ENCODE data around the gene GPRC5D.

Gene GPRC5D

GRCh38 chr12:12951504-12951903 lies 466 bp downstream of the GPRC5D start:
- Histone ChIP-seq H3K4me1 (ENCODE audit: control insufficient read depth, insufficient read depth, low read length) (peaks cover 4% of the 10 kb centered on the region), H3K36me3 (ENCODE audit: insufficient read depth, low read length) (no peaks in the 10 kb centered on the region), H3K9me3 (replicated peaks; ENCODE audit: low read length) (no peaks in the 10 kb centered on the region), H3K27me3 (ENCODE audit: control insufficient read depth, insufficient read depth, low read length) (no peaks in the 10 kb centered on the region), H3K9ac (ENCODE audit: low read depth, low read length) (no peak overlapping the region), H3K4me3 (ENCODE audit: low read length) (no peak overlapping the region), H3K4me2 (ENCODE audit: low read length) (no peak overlapping the region)

- Histone ChIP-seq H3K9me3 (replicated peaks; ENCODE audit: low read length) (no peaks in the 10 kb centered on the region), H3K36me3 (ENCODE audit: insufficient read depth, low read length) (no peaks in the 10 kb centered on the region), H3K4me3 (ENCODE audit: low read length) (no peak overlapping the region), H3K4me2 (ENCODE audit: low read length) (no peak overlapping the region), H3K27me3 (ENCODE audit: control insufficient read depth, insufficient read depth, low read length) (no peaks in the 10 kb centered on the region), H3K9ac (ENCODE audit: low read depth, low read length) (no peak overlapping the region), H3K4me1 (ENCODE audit: control insufficient read depth, insufficient read depth, low read length) (no peaks in the 10 kb centered on the region)
These were observed 4.1 kb downstream of the GPRC5D start for GRCh38 chr12:12947902-12948301.

- H3K9ac ChIP-seq (ENCODE audit: low read depth, low read length), result no peak overlapping the region
- no peak overlapping the region for H3K4me3 ChIP-seq (ENCODE audit: low read length)
- H3K27me3 ChIP-seq (ENCODE audit: control insufficient read depth, insufficient read depth, low read length), result no peaks in the 10 kb centered on the region
- H3K36me3 ChIP-seq (ENCODE audit: insufficient read depth, low read length), result no peaks in the 10 kb centered on the region
- H3K4me2 ChIP-seq (ENCODE audit: low read length), result no peak overlapping the region
- H3K9me3 ChIP-seq (replicated peaks; ENCODE audit: low read length), result no peaks in the 10 kb centered on the region
- H3K4me1 ChIP-seq (ENCODE audit: control insufficient read depth, insufficient read depth, low read length), result no peaks in the 10 kb centered on the region
These were observed 5.1 kb downstream of the GPRC5D start for GRCh38 chr12:12946686-12947355.

GRCh38 chr12:12945591-12945990 lies 6.4 kb downstream of the GPRC5D start:
- no peak overlapping the region for H3K4me3 ChIP-seq (ENCODE audit: low read length)

GRCh38 chr12:12943586-12944260 lies 8.2 kb downstream of the GPRC5D start:
- no peak overlapping the region for H3K4me3 ChIP-seq (ENCODE audit: low read length)
- no peaks in the 10 kb centered on the region for H3K4me1 ChIP-seq (ENCODE audit: control insufficient read depth, insufficient read depth, low read length)
- H3K4me2 ChIP-seq (ENCODE audit: low read length), result no peak overlapping the region

More at GRCh38 chr12:12945591-12945990, 6.4 kb downstream of the GPRC5D start:
- H3K4me2 ChIP-seq (ENCODE audit: low read length), result no peak overlapping the region
- no peaks in the 10 kb centered on the region for H3K9me3 ChIP-seq (replicated peaks; ENCODE audit: low read length)
- no peaks in the 10 kb centered on the region for H3K4me1 ChIP-seq (ENCODE audit: control insufficient read depth, insufficient read depth, low read length)
- no peak overlapping the region for H3K9ac ChIP-seq (ENCODE audit: low read depth, low read length)
- no peaks in the 10 kb centered on the region for H3K27me3 ChIP-seq (ENCODE audit: control insufficient read depth, insufficient read depth, low read length)
- no peaks in the 10 kb centered on the region for H3K36me3 ChIP-seq (ENCODE audit: insufficient read depth, low read length)

GRCh38 chr12:12941450-12942350 lies 10.3 kb downstream of the GPRC5D start:
- Histone ChIP-seq H3K27me3 (ENCODE audit: control insufficient read depth, insufficient read depth, low read length) (no peaks in the 10 kb centered on the region), H3K4me2 (ENCODE audit: low read length) (no peak overlapping the region), H3K4me1 (ENCODE audit: control insufficient read depth, insufficient read depth, low read length) (no peaks in the 10 kb centered on the region), H3K4me3 (ENCODE audit: low read length) (no peak overlapping the region), H3K9ac (ENCODE audit: low read depth, low read length) (no peak overlapping the region), H3K9me3 (replicated peaks; ENCODE audit: low read length) (no peaks in the 10 kb centered on the region), H3K36me3 (ENCODE audit: insufficient read depth, low read length) (no peaks in the 10 kb centered on the region)

More at GRCh38 chr12:12943586-12944260, 8.2 kb downstream of the GPRC5D start:
- H3K36me3 ChIP-seq (ENCODE audit: insufficient read depth, low read length), result no peaks in the 10 kb centered on the region
- H3K9ac ChIP-seq (ENCODE audit: low read depth, low read length), result no peak overlapping the region
- no peaks in the 10 kb centered on the region for H3K27me3 ChIP-seq (ENCODE audit: control insufficient read depth, insufficient read depth, low read length)
- no peaks in the 10 kb centered on the region for H3K9me3 ChIP-seq (replicated peaks; ENCODE audit: low read length)

- no peaks in the 10 kb centered on the region for H3K9me3 ChIP-seq (replicated peaks; ENCODE audit: low read length)
- H3K4me3 ChIP-seq (ENCODE audit: low read length), result no peak overlapping the region
- no peak overlapping the region for H3K4me2 ChIP-seq (ENCODE audit: low read length)
- no peak overlapping the region for H3K9ac ChIP-seq (ENCODE audit: low read depth, low read length)
- no peaks in the 10 kb centered on the region for H3K4me1 ChIP-seq (ENCODE audit: control insufficient read depth, insufficient read depth, low read length)
- no peaks in the 10 kb centered on the region for H3K27me3 ChIP-seq (ENCODE audit: control insufficient read depth, insufficient read depth, low read length)
- H3K36me3 ChIP-seq (ENCODE audit: insufficient read depth, low read length), result no peaks in the 10 kb centered on the region
These were observed 12.1 kb downstream of the GPRC5D start for GRCh38 chr12:12939888-12940287.

GRCh38 chr12:12938541-12938940 lies 13.4 kb downstream of the GPRC5D start:
- no peaks in the 10 kb centered on the region for H3K4me1 ChIP-seq (ENCODE audit: control insufficient read depth, insufficient read depth, low read length)
- H3K4me2 ChIP-seq (ENCODE audit: low read length), result no peak overlapping the region
- H3K9me3 ChIP-seq (replicated peaks; ENCODE audit: low read length), result no peaks in the 10 kb centered on the region

GRCh38 chr12:12936983-12937491 lies 14.9 kb downstream of the GPRC5D start:
- Histone ChIP-seq H3K4me1 (ENCODE audit: control insufficient read depth, insufficient read depth, low read length) (no peaks in the 10 kb centered on the region), H3K4me3 (ENCODE audit: low read length) (no peak overlapping the region)

More at GRCh38 chr12:12938541-12938940, 13.4 kb downstream of the GPRC5D start:
- Histone ChIP-seq H3K36me3 (ENCODE audit: insufficient read depth, low read length) (no peaks in the 10 kb centered on the region), H3K4me3 (ENCODE audit: low read length) (no peak overlapping the region), H3K9ac (ENCODE audit: low read depth, low read length) (no peak overlapping the region), H3K27me3 (ENCODE audit: control insufficient read depth, insufficient read depth, low read length) (no peaks in the 10 kb centered on the region)

GRCh38 chr12:12934556-12934955 lies 17.4 kb downstream of the GPRC5D start:
- no peaks in the 10 kb centered on the region for H3K27me3 ChIP-seq (ENCODE audit: control insufficient read depth, insufficient read depth, low read length)
- H3K9ac ChIP-seq (ENCODE audit: low read depth, low read length), result no peak overlapping the region
- H3K9me3 ChIP-seq (replicated peaks; ENCODE audit: low read length), result no peaks in the 10 kb centered on the region
- no peaks in the 10 kb centered on the region for H3K36me3 ChIP-seq (ENCODE audit: insufficient read depth, low read length)
- no peaks in the 10 kb centered on the region for H3K4me1 ChIP-seq (ENCODE audit: control insufficient read depth, insufficient read depth, low read length)
- H3K4me3 ChIP-seq (ENCODE audit: low read length), result no peak overlapping the region
- no peak overlapping the region for H3K4me2 ChIP-seq (ENCODE audit: low read length)

More at GRCh38 chr12:12936983-12937491, 14.9 kb downstream of the GPRC5D start:
- Histone ChIP-seq H3K9me3 (replicated peaks; ENCODE audit: low read length) (no peaks in the 10 kb centered on the region), H3K4me2 (ENCODE audit: low read length) (no peak overlapping the region), H3K9ac (ENCODE audit: low read depth, low read length) (no peak overlapping the region), H3K36me3 (ENCODE audit: insufficient read depth, low read length) (no peaks in the 10 kb centered on the region), H3K27me3 (ENCODE audit: control insufficient read depth, insufficient read depth, low read length) (no peaks in the 10 kb centered on the region)

- no peaks in the 10 kb centered on the region for H3K27me3 ChIP-seq (ENCODE audit: control insufficient read depth, insufficient read depth, low read length)
These were observed 18.2 kb downstream of the GPRC5D start for GRCh38 chr12:12933742-12934141.

More at GRCh38 chr12:12933742-12934141, 18.2 kb downstream of the GPRC5D start:
- Histone ChIP-seq H3K9ac (ENCODE audit: low read depth, low read length) (no peak overlapping the region), H3K4me1 (ENCODE audit: control insufficient read depth, insufficient read depth, low read length) (no peaks in the 10 kb centered on the region), H3K9me3 (replicated peaks; ENCODE audit: low read length) (no peaks in the 10 kb centered on the region), H3K4me3 (ENCODE audit: low read length) (no peak overlapping the region), H3K36me3 (ENCODE audit: insufficient read depth, low read length) (no peaks in the 10 kb centered on the region), H3K4me2 (ENCODE audit: low read length) (no peak overlapping the region)
